ENCODE results near the gene INSC. TPM values are rescaled to one million over a fixed set of nuclear protein-coding genes. Genes with fewer than 3 reads are reported as not detected.

The INSC gene
- total and polyA plus RNA-seq, 2 of the 8 experiments (the other 6 are each of a cell fraction or from before 2014, with no cell fraction given) = 0.58 to 0.59 TPM

GRCh38 chr11:15149050-15149449 lies 34.3 kb downstream of the INSC start:
- Histone ChIP-seq H4K5ac (ENCODE audit: insufficient read length, low read depth, low read length) (no peak overlapping the region), H4K20me1 (replicated peaks in 1 of 2; ENCODE audit: control insufficient read depth in 1 of 2, insufficient read depth in 2 of 2, low read length in 2 of 2) (no peaks in the 10 kb centered on the region), H3K23ac (ENCODE audit: insufficient read length) (no peak overlapping the region), H3K27me3 (replicated peaks in 1 of 4; ENCODE audit: control insufficient read depth in 3 of 4, extremely low read depth in 1 of 4, insufficient read depth in 3 of 4, low read length in 3 of 4) (no peaks in the 10 kb centered on the region), H3K14ac (ENCODE audit: insufficient read length) (no peak overlapping the region), H3K23me2 (ENCODE audit: low read depth, low read length) (no peaks in the 10 kb centered on the region; the same call in 1 of the 2 replicates), H3K4me2 (ENCODE audit: insufficient read depth in 1 of 2, low read depth in 2 of 2, low read length in 2 of 2) (no peak overlapping the region), H4K8ac (ENCODE audit: extremely low read depth, insufficient read depth, low read length) (no peak overlapping the region), H3K27ac (ENCODE audit: low read depth, low read length) (no peak overlapping the region), H3K4me3 (ENCODE audit: extremely low read depth in 1 of 4, insufficient read depth in 2 of 4, low read depth in 3 of 4, low read length in 4 of 4) (no peak overlapping the region), H2BK15ac (ENCODE audit: low read length) (no peak overlapping the region), H3K9ac (replicated peaks in 1 of 4; ENCODE audit: extremely low read depth in 1 of 4, low read depth in 3 of 4, low read length in 3 of 4) (no peak overlapping the region), H3K4ac (replicated peaks; ENCODE audit: insufficient read length, low read depth, low read length) (no peak overlapping the region), H3K79me2 (ENCODE audit: control insufficient read depth in 1 of 2, insufficient read depth in 2 of 2, low read length in 2 of 2) (no peaks in the 10 kb centered on the region), H3K36me3 (ENCODE audit: control insufficient read depth in 2 of 4, insufficient read depth in 4 of 4, low read length in 3 of 4) (no peaks in the 10 kb centered on the region), H3K56ac (replicated peaks; ENCODE audit: insufficient read length, low read depth, low read length) (no peak overlapping the region), H2BK120ac (replicated peaks; ENCODE audit: low read depth, low read length) (no peak overlapping the region), H2BK20ac (ENCODE audit: low read length) (no peak overlapping the region), H3K4me1 (replicated peaks in 1 of 4; ENCODE audit: control insufficient read depth in 3 of 4, insufficient read depth in 4 of 4, low read length in 3 of 4) (no peaks in the 10 kb centered on the region), H3K18ac (ENCODE audit: extremely low read depth, low read length) (no peak overlapping the region), H2AFZ (ENCODE audit: low read length) (no peak overlapping the region), H3K79me1 (ENCODE audit: low read depth, low read length) (no peaks in the 10 kb centered on the region), H2AK5ac (ENCODE audit: low read depth, low read length) (no peak overlapping the region), H3K9me3 (ENCODE audit: insufficient read depth in 2 of 2, low read depth in 1 of 2, low read length in 1 of 2) (no peaks in the 10 kb centered on the region), H2BK5ac (ENCODE audit: low read depth, low read length) (no peak overlapping the region), H4K91ac (replicated peaks; ENCODE audit: insufficient read length, low read length) (no peak overlapping the region), H2BK12ac (ENCODE audit: low read depth, low read length) (no peak overlapping the region)
- POLR2A ChIA-PET (ENCODE audit: partially characterized antibody) = no interaction called here
- 94% methylated on average over 10 of the region's 10 CpGs; no CpG with 5 or more reads in 1 of the 2 experiments for WGBS, 2 experiments (ENCODE audit: extremely low coverage in 1 of 2, insufficient coverage in 1 of 2, insufficient read length in 1 of 2, insufficient replicate concordance in 2 of 2, low coverage in 1 of 2, low lambda C conversion rate in 2 of 2, missing lambda C conversion rate in 1 of 2)
- TF ChIP-seq KDM4A (IDR thresholded peaks at IDR 0.05; ENCODE audit: low read depth, low read length, severe bottlenecking) = no peak
- TF ChIP-seq CREB1 (IDR thresholded peaks at IDR 0.05) = no peak
- no peak for TF ChIP-seq POLR2A (IDR thresholded peaks at IDR 0.05; ENCODE audit: control extremely low read depth in 1 of 2, low read depth in 2 of 2, low read length in 2 of 2)
- TF ChIP-seq SIRT6 (IDR thresholded peaks at IDR 0.05; ENCODE audit: low read length) = no peak
- no peak for TF ChIP-seq CHD2 (IDR thresholded peaks at IDR 0.05; ENCODE audit: low read length)
- no peak for TF ChIP-seq RBBP5 (IDR thresholded peaks at IDR 0.05; ENCODE audit: borderline replicate concordance, low read depth, low read length)
- TF ChIP-seq SP2 (IDR thresholded peaks at IDR 0.05; ENCODE audit: low read length) = no peak
- TF ChIP-seq SP1 (IDR thresholded peaks at IDR 0.05; ENCODE audit: low read depth, low read length) = no peak
- TF ChIP-seq CHD1 (IDR thresholded peaks at IDR 0.05; ENCODE audit: low read depth, low read length) = no peak
- no peak for TF ChIP-seq SRF (IDR thresholded peaks at IDR 0.05; ENCODE audit: low read depth, low read length)
- no peak for TF ChIP-seq ATF2 (IDR thresholded peaks at IDR 0.05; ENCODE audit: low read length)
- no peak for TF ChIP-seq NRF1 (IDR thresholded peaks at IDR 0.05; ENCODE audit: low read depth, low read length)
- CTCF ChIA-PET (ENCODE audit: partially characterized antibody) = no interaction called here
- DNase-seq (ENCODE audit: low read depth in 1 of 2, low spot score in 2 of 2) (no peak), FAIRE-seq (no peak)
